ENCODE measurements around the gene RCAN2. TPM values are rescaled to one million over a fixed set of nuclear protein-coding genes. Genes with fewer than 3 reads are reported as not detected.
"Not testable (repeated sequence)": the region's sequence is repeated elsewhere in the genome, so short reads cannot be mapped to it uniquely, and the experiment has no call there.

Gene RCAN2
- total and polyA plus RNA-seq, 2 donors (not counting 3 experiments of a cell fraction or from before 2014, with no cell fraction given), result 0.07 to 0.33 TPM

- Histone ChIP-seq H3K4me2 (ENCODE audit: insufficient read depth, low read length) (no peak overlapping the region), H3K9me3 (replicated peaks; ENCODE audit: control insufficient read depth, insufficient read depth, low read length) (no peaks in the 10 kb centered on the region), H3K4me1 (ENCODE audit: control insufficient read depth, extremely low read depth, insufficient read depth, low read length) (no peaks in the 10 kb centered on the region), H3K9ac (replicated peaks; ENCODE audit: extremely low read depth, insufficient read depth, low read length) (no peak overlapping the region), H3K4me3 (replicated peaks in 1 of 3; ENCODE audit: insufficient read depth in 1 of 3, low read depth in 1 of 3, low read length in 3 of 3) (no peak overlapping the region), H3K36me3 (ENCODE audit: control insufficient read depth in 2 of 2, extremely low read depth in 1 of 2, insufficient read depth in 2 of 2, low read length in 2 of 2) (no peaks in the 10 kb centered on the region), H4K20me1 (replicated peaks; ENCODE audit: control insufficient read depth, extremely low read depth, insufficient read depth, low read length) (no peaks in the 10 kb centered on the region), H3K27ac (ENCODE audit: insufficient read depth, low read depth, low read length) (no peak overlapping the region), H3K9me1 (replicated peaks; ENCODE audit: control insufficient read depth, extremely low read depth, insufficient read depth, low read length) (no peaks in the 10 kb centered on the region), H2AFZ (ENCODE audit: low read depth, low read length) (no peak overlapping the region), H3K27me3 (ENCODE audit: control insufficient read depth in 2 of 2, insufficient read depth in 2 of 2, low read length in 2 of 2) (peaks cover 0 to 3% of the 10 kb centered on the region in 2 experiments), H3K79me2 (ENCODE audit: control insufficient read depth, insufficient read depth, low read length) (no peaks in the 10 kb centered on the region)
- DNase-seq (ENCODE audit: low read depth, low spot score) (no peak), FAIRE-seq (no peak)
- CTCF ChIA-PET, result interaction anchor here (1.7 to 9.6 kb wide), 4 partner anchors 11 to 476 kb away, joined by 5 to 365 read pairs (median 60); no protein-coding TSS in a partner anchor
- dilution Hi-C loops (cut with MboI; ENCODE audit: extremely low pct_ligation_motif_present, low sequenced_read_pairs), result no loop called here
- intact Hi-C loops (cut with micrococcal nuclease), result no loop called here
- TF ChIP-seq CTCF (IDR thresholded peaks at IDR 0.05; ENCODE audit: extremely low read depth in 1 of 2, insufficient read depth in 1 of 2, low read depth in 1 of 2, low read length in 2 of 2), result no peak
- no peak for TF ChIP-seq MYC (IDR thresholded peaks at IDR 0.05; ENCODE audit: low read depth, low read length)
- no peak for TF ChIP-seq MAX (IDR thresholded peaks at IDR 0.05; ENCODE audit: insufficient read depth, insufficient read length)
- no peak for TF ChIP-seq GATA2 (IDR thresholded peaks at IDR 0.05; ENCODE audit: insufficient read depth, insufficient read length, low read depth, low read length)
- TF ChIP-seq POLR2AphosphoS5 (IDR thresholded peaks at IDR 0.05; ENCODE audit: insufficient read depth, low read depth, low read length), result no peak
- TF ChIP-seq EZH2 (IDR thresholded peaks at IDR 0.05; ENCODE audit: borderline replicate concordance, low read depth, low read length, severe bottlenecking), result no peak
- no peak for TF ChIP-seq JUN (IDR thresholded peaks at IDR 0.05; ENCODE audit: borderline replicate concordance, insufficient read depth, insufficient read length, low read depth)
- TF ChIP-seq FOS (IDR thresholded peaks at IDR 0.05; ENCODE audit: borderline replicate concordance, insufficient read depth, low read length), result no peak
- TF ChIP-seq POLR2A (IDR thresholded peaks at IDR 0.05; ENCODE audit: low read depth, low read length), result no peak
- no TSS peak for BruUV-seq (replicated peaks)
- POLR2A ChIA-PET, result no interaction called here
Measured at GRCh38 chr6:46407246-46407645, 84.0 kb downstream of the RCAN2 start.

GRCh38 chr6:46405620-46406180, 85.5 kb downstream of the RCAN2 start:
- H3K4me3 ChIP-seq (replicated peaks in 1 of 3; ENCODE audit: insufficient read depth in 1 of 3, low read depth in 1 of 3, low read length in 3 of 3); H3K9ac ChIP-seq (replicated peaks; ENCODE audit: extremely low read depth, insufficient read depth, low read length); intact Hi-C loops (cut with micrococcal nuclease); H3K27me3 ChIP-seq (ENCODE audit: control insufficient read depth in 2 of 2, insufficient read depth in 2 of 2, low read length in 2 of 2); H3K4me2 ChIP-seq (ENCODE audit: insufficient read depth, low read length); H3K9me1 ChIP-seq (replicated peaks; ENCODE audit: control insufficient read depth, extremely low read depth, insufficient read depth, low read length); FAIRE-seq; H4K20me1 ChIP-seq (replicated peaks; ENCODE audit: control insufficient read depth, extremely low read depth, insufficient read depth, low read length); dilution Hi-C loops (cut with MboI; ENCODE audit: extremely low pct_ligation_motif_present, low sequenced_read_pairs); H3K4me1 ChIP-seq (ENCODE audit: control insufficient read depth, extremely low read depth, insufficient read depth, low read length); H3K9me3 ChIP-seq (replicated peaks; ENCODE audit: control insufficient read depth, insufficient read depth, low read length); POLR2A ChIA-PET; H3K79me2 ChIP-seq (ENCODE audit: control insufficient read depth, insufficient read depth, low read length); DNase-seq (ENCODE audit: low read depth, low spot score); H3K36me3 ChIP-seq (ENCODE audit: control insufficient read depth in 2 of 2, extremely low read depth in 1 of 2, insufficient read depth in 2 of 2, low read length in 2 of 2); H3K27ac ChIP-seq (ENCODE audit: insufficient read depth, low read depth, low read length); BruUV-seq (replicated peaks); H2AFZ ChIP-seq (ENCODE audit: low read depth, low read length): not testable (repeated sequence)
- CTCF ChIA-PET, result interaction anchor here (4.7 to 9.6 kb wide), 2 partner anchors 186 to 315 kb away, joined by 36 to 365 read pairs; no protein-coding TSS in a partner anchor
